ENCODE measurements around the gene LPP. TPM values are rescaled to one million over a fixed set of nuclear protein-coding genes. Genes with fewer than 3 reads are reported as not detected.

Gene LPP
- total and polyA plus RNA-seq, 8 donors = 4.9 to 84.4 (median 45.9) TPM

DNA sequence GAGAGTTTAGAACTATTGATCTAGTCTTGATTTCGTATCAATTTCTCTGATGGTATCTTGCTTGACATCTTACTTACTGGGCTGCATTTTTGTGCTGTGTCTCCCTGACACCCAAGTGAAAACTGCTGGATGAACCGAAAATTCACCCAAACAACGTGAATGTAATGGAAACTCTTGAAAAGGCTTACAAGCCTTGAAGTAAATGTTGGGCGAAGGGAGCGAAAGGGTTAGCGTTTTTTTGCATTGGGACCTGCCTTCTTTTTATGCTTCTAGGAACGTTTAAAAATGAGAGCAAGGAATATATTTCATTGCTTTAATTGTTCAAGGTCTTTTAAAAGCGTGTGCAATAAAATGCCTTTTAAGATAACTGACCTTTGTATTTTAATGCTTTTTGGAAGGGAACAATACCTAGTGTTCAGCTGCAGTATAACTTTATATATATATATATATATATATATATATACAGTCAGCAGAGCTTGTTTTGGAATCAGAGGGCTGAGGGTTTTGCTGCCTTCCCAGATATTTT is 94.1 kb downstream of the LPP start:
- DNase-seq (no peak), ATAC-seq (no peak), FAIRE-seq (no peak)
- 63 to 66% methylated on average over 8 of the region's 8 CpGs for WGBS, 2 donors
- no peak for TF ChIP-seq CTCF (IDR thresholded peaks at IDR 0.05)
- H3K4me1 ChIP-seq = peaks cover 0 to 4% (median 0%) of the 10 kb centered on the region in 3 donors
- H3K27ac ChIP-seq = no peak overlapping the region
- H3K4me3 ChIP-seq = no peak overlapping the region
- no peaks in the 10 kb centered on the region for H3K36me3 ChIP-seq
- no peaks in the 10 kb centered on the region for H3K27me3 ChIP-seq
- H3K9me3 ChIP-seq = no peaks in the 10 kb centered on the region
- intact Hi-C loops (cut with DNase I) = no loop called here

DNA sequence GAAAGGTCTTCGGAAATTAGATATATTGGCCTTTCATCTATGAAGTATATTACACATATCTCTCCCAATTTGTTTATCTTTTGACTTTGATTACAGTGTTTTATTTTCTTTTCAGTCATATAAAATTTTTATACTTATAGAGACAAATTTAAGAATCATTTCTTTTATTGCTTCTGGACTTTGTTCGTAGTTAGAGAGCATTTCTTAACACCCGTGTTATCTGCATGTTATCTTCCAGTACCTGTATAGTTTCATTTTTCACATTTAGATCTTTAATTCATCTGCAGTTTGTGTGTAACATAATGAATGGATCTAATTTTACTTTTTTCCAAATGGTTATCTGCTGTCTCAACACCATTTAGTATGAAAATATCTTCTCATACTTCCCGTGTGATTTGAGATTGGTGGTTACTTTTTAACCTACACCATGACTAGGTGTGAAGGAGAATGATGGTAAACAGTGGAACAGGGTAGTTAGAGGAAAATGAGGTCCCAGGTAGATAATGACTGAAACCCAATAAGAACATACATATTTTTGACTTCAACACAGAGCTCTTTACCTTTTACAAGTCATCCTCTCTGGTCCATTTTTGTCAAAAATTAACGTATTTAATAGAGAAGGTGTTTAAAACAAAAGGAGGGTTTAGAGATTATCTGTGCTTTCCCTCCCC is 99.3 kb downstream of the LPP start:
- FAIRE-seq = peak; percentile 86
- H3K36me3 ChIP-seq = no peaks in the 10 kb centered on the region
- H3K4me3 ChIP-seq = no peak overlapping the region
- no peak for ATAC-seq
- H3K4me1 ChIP-seq = peaks cover 19 to 25% (median 20%) of the 10 kb centered on the region in 3 donors
- WGBS, 2 donors = 61 to 68% methylated on average over 5 of the region's 5 CpGs
- no peak for DNase-seq
- TF ChIP-seq CTCF (IDR thresholded peaks at IDR 0.05) = no peak
- intact Hi-C loops (cut with DNase I) = no loop called here
- no peaks in the 10 kb centered on the region for H3K27me3 ChIP-seq
- H3K9me3 ChIP-seq = no peaks in the 10 kb centered on the region
- no peak overlapping the region for H3K27ac ChIP-seq

- ATAC-seq = no peak
- Histone ChIP-seq H3K27ac (no peak overlapping the region), H3K36me3 (no peaks in the 10 kb centered on the region), H3K27me3 (no peaks in the 10 kb centered on the region), H3K9me3 (no peaks in the 10 kb centered on the region), H3K4me1 (peaks cover 19 to 25% (median 22%) of the 10 kb centered on the region in 3 donors), H3K4me3 (no peak overlapping the region)
- intact Hi-C loops (cut with DNase I) = no loop called here
- FAIRE-seq = no peak
- DNase-seq = no peak
- 96 to 98% methylated on average over 2 of the region's 2 CpGs for WGBS, 2 donors
- TF ChIP-seq CTCF (IDR thresholded peaks at IDR 0.05) = no peak
These were observed 100.0 kb downstream of the LPP start for GRCh38 chr3:188253800-188254452.

DNA sequence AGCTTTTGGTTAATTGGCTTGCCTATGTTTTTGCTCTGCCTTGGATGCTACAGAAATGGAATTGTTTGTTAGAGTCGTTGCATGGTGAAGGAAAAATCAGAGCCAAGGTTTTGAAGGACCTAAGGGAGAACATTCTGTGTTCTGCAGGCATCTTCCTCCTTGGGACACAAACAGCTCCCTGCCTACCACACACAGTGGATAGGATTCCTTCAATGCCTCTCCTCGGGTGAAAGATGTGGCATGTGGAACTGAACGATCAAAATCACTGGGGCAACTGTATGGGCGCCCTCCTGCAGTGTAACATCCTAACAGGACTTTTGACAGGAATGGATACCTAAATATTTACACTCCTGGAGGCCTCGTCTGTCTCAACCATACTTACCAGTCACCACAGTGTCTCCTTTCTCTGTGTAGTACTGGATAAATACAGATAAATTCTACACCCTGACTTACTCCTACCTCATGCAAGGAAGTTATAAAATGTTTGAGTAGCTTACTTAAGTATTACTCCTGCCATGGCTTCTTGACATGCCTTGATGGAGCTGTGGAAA is 100.6 kb downstream of the LPP start:
- Histone ChIP-seq H3K27ac (no peak overlapping the region), H3K4me1 (peaks cover 22 to 32% (median 22%) of the 10 kb centered on the region in 3 donors), H3K27me3 (no peaks in the 10 kb centered on the region), H3K36me3 (no peaks in the 10 kb centered on the region), H3K4me3 (no peak overlapping the region), H3K9me3 (no peaks in the 10 kb centered on the region)
- ATAC-seq = no peak
- DNase-seq = no peak
- 86 to 89% methylated on average over 5 of the region's 5 CpGs for WGBS, 2 donors
- FAIRE-seq = no peak
- TF ChIP-seq CTCF (IDR thresholded peaks at IDR 0.05) = no peak
- intact Hi-C loops (cut with DNase I) = no loop called here
